SH-SY5Y (cell line): ENCODE measurements around the gene MRPL52.

ENCODE experiments used
- GATA2 ChIP-seq: IDR thresholded peaks from 2 replicates; pipeline ENCODE4 v1.6.1; 2011; ENCODE audit warnings: mild to moderate bottlenecking, low read depth, low read length
- GATA3 ChIP-seq: IDR thresholded peaks from 2 replicates; pipeline ENCODE4 v1.6.1; 2011; ENCODE audit warnings: low read depth, mild to moderate bottlenecking, low read length, moderate library complexity

- no peak for TF ChIP-seq GATA2
- no peak for TF ChIP-seq GATA3
Observed at GRCh38 chr14:22814941-22815713, 14.6 kb upstream of the MRPL52 start, which contains the start of gene SLC7A7.
